ENCODE data around the gene ITGBL1.

DNA sequence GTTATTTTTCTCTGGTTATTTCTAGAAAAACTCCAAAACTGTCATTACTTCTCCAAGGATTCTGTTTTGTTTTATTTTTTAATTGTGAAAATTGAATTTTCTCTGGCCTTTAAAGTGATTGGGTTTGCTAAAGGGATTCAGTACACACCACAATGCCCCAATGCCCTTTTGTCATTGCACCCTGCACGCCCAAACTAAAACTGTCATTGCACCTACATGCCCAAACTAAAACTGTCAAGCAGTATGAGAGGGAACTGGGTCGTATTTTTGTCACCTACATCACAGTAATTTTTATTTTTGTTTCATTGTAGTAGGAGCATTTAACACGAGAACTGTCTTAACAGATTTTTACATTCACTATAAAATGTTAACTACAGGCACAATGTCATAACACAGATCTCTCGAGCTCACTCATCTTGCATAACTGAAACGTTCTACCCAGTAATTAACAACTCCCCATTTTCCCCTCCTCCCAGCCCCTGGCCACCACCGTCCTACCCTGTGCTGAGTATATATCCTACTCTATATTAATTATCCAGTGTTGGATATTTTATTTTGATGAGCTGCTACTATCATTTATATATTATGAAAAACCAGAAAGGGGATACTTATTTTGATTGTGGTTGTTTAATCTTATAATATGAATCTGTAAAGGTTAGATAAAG is 43.4 kb upstream of the ITGBL1 start:
- TF ChIP-seq RNF2 (conservative IDR thresholded peaks at IDR 0.05; ENCODE audit: low read depth): no peak
- TF ChIP-seq, protein P1, sequence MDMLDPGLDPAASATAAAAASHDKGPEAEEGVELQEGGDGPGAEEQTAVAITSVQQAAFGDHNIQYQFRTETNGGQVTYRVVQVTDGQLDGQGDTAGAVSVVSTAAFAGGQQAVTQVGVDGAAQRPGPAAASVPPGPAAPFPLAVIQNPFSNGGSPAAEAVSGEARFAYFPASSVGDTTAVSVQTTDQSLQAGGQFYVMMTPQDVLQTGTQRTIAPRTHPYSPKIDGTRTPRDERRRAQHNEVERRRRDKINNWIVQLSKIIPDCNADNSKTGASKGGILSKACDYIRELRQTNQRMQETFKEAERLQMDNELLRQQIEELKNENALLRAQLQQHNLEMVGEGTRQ (IDR thresholded peaks at IDR 0.05; ENCODE audit: low read depth, low read length): no peak
- TF ChIP-seq, protein P1 (CRISPR knock-in tag; IDR thresholded peaks at IDR 0.05; ENCODE audit: borderline replicate concordance): no peak

All from HepG2 (cell line).